GM12878 (cell line): Measurements from ENCODE around the gene RNF149. TPM values are rescaled to one million over a fixed set of nuclear protein-coding genes. Genes with fewer than 3 reads are reported as not detected.

Experiments used
- ATAC-seq: fragments of 200-7000 bp; cut with Tn5 transposase; 3 replicates; pipeline ENCODE4 v1.9.1; 2020; ENCODE audit warnings: mild to moderate bottlenecking, moderate library complexity
- BruUV-seq: library from RNA; stranded (reverse); fragments of 400-500 nt; replicated peaks from 2 replicates; lab custom pipeline; 2021; lab: Mats Ljungman, UMichigan
- CTCF ChIA-PET: fragments of 300-600 bp; sonication (Branson Sonifier 250); formaldehyde crosslinking; extraction: SDS; loops from one replicate; lab custom pipeline; 2021; ENCODE audit warnings: inconsistent platforms; lab: Yijun Ruan, JAX
- POLR2A ChIA-PET: fragments of 350-600 bp; formaldehyde crosslinking; extraction: SDS; loops from one replicate; lab custom pipeline; 2021; ENCODE audit warnings: inconsistent platforms; lab: Charles Lee
- RAD21 ChIA-PET: fragments of 300-600 bp; sonication (Branson Sonifier 250); formaldehyde crosslinking; loops from one replicate; lab custom pipeline; 2023; ENCODE audit warnings: antibody characterized with exemption; ENCODE audit not compliant: unreplicated experiment; lab: Charles Lee
- SMC1A ChIA-PET: fragments of 300-600 bp; sonication (Branson Sonifier 250); formaldehyde crosslinking; loops from one replicate; lab custom pipeline; 2023; ENCODE audit not compliant: unreplicated experiment, uncharacterized antibody; lab: Charles Lee
- DNase-seq: peaks from one replicate; pipeline ENCODE4 v3.0.0-alpha.2; 2011; ENCODE audit warnings: low read depth, low spot score
- FAIRE-seq: peaks from 3 replicates; lab custom pipeline; 2011; peaks lifted over from hg19 to GRCh38; lab: Jason Lieb, UNC
- H2AFZ ChIP-seq: 2 replicates; pipeline ENCODE4 v1.6.0; 2011; ENCODE audit warnings: low read depth, low read length, control low read depth; ENCODE audit not compliant: control insufficient read depth
- H3K27ac ChIP-seq: 2 replicates; pipeline ENCODE4 v1.5.1; 2011; ENCODE audit warnings: control low read depth; ENCODE audit not compliant: control insufficient read depth, insufficient read depth
- H3K27me3 ChIP-seq, 2 experiments: replicated peaks in 1 of 2; 2 replicates each; pipeline versions ENCODE4 v1.6.0 to v1.6.1; 2011; ENCODE audit warnings: low read length in 1 of 2; ENCODE audit not compliant: control insufficient read depth in 2 of 2, insufficient read depth in 2 of 2
- H3K36me3 ChIP-seq, 2 experiments: 2 replicates each; pipeline ENCODE4 v1.5.1; 2011; ENCODE audit warnings: low read length in 1 of 2; ENCODE audit not compliant: control insufficient read depth in 2 of 2, insufficient read depth in 2 of 2
- H3K4me1 ChIP-seq: 2 replicates; pipeline ENCODE4 v1.6.1; 2011; ENCODE audit warnings: mild to moderate bottlenecking, low read length, moderate library complexity, mixed read lengths; ENCODE audit not compliant: control insufficient read depth, insufficient read depth
- H3K4me2 ChIP-seq: 2 replicates; pipeline ENCODE4 v1.6.0; 2011; ENCODE audit warnings: control low read depth; ENCODE audit not compliant: control insufficient read depth, insufficient read depth
- H3K4me3 ChIP-seq: fragments of 200-600 bp; sonication (generic); 2 replicates; pipeline ENCODE4 v1.5.1; 2016
- H3K79me2 ChIP-seq: 2 replicates; pipeline ENCODE4 v1.6.0; 2011; ENCODE audit warnings: low read length; ENCODE audit not compliant: control insufficient read depth, insufficient read depth
- H3K9ac ChIP-seq: 2 replicates; pipeline ENCODE4 v1.8.0; 2011; ENCODE audit warnings: low read length, control low read depth, mixed read lengths; ENCODE audit not compliant: control insufficient read depth, insufficient read depth
- H3K9me3 ChIP-seq: replicated peaks from 3 replicates; pipeline ENCODE4 v1.5.1; 2011; ENCODE audit warnings: mild to moderate bottlenecking, low read length; ENCODE audit not compliant: control insufficient read depth, insufficient read depth
- H4K20me1 ChIP-seq: 2 replicates; pipeline ENCODE4 v1.6.0; 2011; ENCODE audit not compliant: control insufficient read depth, insufficient read depth
- CBX3 ChIP-seq: fragments of 200-600 bp; sonication (generic); IDR thresholded peaks from 2 replicates; pipeline ENCODE4 v1.6.1; 2016; ENCODE audit warnings: low read depth, borderline replicate concordance
- CHD1 ChIP-seq: IDR thresholded peaks from 2 replicates; pipeline ENCODE4 v1.6.1; 2012; ENCODE audit warnings: low read depth, low read length, improper control_type of control experiment
- DPF2 ChIP-seq: fragments of 450-650 bp; IDR thresholded peaks from 2 replicates; pipeline ENCODE4 v1.6.1; 2017; ENCODE audit warnings: mild to moderate bottlenecking
- ETV6 ChIP-seq, 2 experiments: fragments of 450-650 bp in 1 of 2; IDR thresholded peaks in 1 of 2; conservative IDR thresholded peaks in 1 of 2; 2 replicates each; pipeline ENCODE4 v1.6.1; 2014; ENCODE audit warnings: antibody characterized with exemption in 1 of 2, borderline replicate concordance in 1 of 2, low read depth in 1 of 2, mild to moderate bottlenecking in 1 of 2, moderate library complexity in 1 of 2
- GABPA ChIP-seq: IDR thresholded peaks from 2 replicates; pipeline ENCODE4 v1.6.1; 2014; ENCODE audit warnings: antibody characterized with exemption, low read depth, mild to moderate bottlenecking, inconsistent platforms
- JUNB ChIP-seq: IDR thresholded peaks from 2 replicates; pipeline ENCODE4 v1.6.1; 2016; ENCODE audit warnings: antibody characterized with exemption, mild to moderate bottlenecking
- NR2C2 ChIP-seq: IDR thresholded peaks from 2 replicates; pipeline ENCODE4 v1.6.1; 2011; ENCODE audit warnings: borderline replicate concordance, low read depth; ENCODE audit not compliant: control insufficient read depth, insufficient read length
- RBBP5 ChIP-seq: fragments of 200-600 bp; sonication (generic); conservative IDR thresholded peaks from 2 replicates; pipeline ENCODE4 v1.6.1; 2016
- RUNX3 ChIP-seq: IDR thresholded peaks from 2 replicates; pipeline ENCODE4 v1.6.1; 2012; ENCODE audit warnings: low read length, inconsistent platforms
- SMARCA5 ChIP-seq: fragments of 450-650 bp; IDR thresholded peaks from 2 replicates; pipeline ENCODE4 v1.6.1; 2017; ENCODE audit warnings: mild to moderate bottlenecking
- ZNF217 ChIP-seq: fragments of 450-650 bp; IDR thresholded peaks from 2 replicates; pipeline ENCODE4 v1.6.1; 2017; ENCODE audit warnings: antibody characterized with exemption, mild to moderate bottlenecking
- ZNF24 ChIP-seq: fragments of 450-650 bp; IDR thresholded peaks from 2 replicates; pipeline ENCODE4 v1.6.1; 2017; ENCODE audit warnings: antibody characterized with exemption, mild to moderate bottlenecking
- WGBS: methylation state at CpG from one replicate; pipeline ENCODE4 v1.1.6; 2016; ENCODE audit warnings: low lambda C conversion rate; ENCODE audit not compliant: insufficient replicate concordance, insufficient coverage; ENCODE audit errors: missing lambda C conversion rate; 5-methylcytosine and 5-hydroxymethylcytosine counted together
- in situ Hi-C: fragments of 300-500 bp; cut with MboI; formaldehyde crosslinking; loops from 9 replicates; pipeline ENCODE4 v1.14.3; 2018; ENCODE audit warnings: mixed read lengths
- intact Hi-C: fragments of 100-400 bp; cut with micrococcal nuclease; formaldehyde crosslinking; loops from one replicate; pipeline ENCODE4 v1.14.2; 2022; ENCODE audit not compliant: unreplicated experiment
- polyA plus RNA-seq, 11 experiments: library from polyadenylated mRNA; depleted of rRNA in 4 of 11; unstranded in 6 of 11; stranded (reverse) in 5 of 11; fragments of >200 nt; fragmentation: Nextera tagmentation in 4 of 11; fragmentation: Illumina TruSeq in 1 of 11; extraction: Ambion mirVana in 4 of 11; extraction: Trizol in 1 of 11; gene quantifications; 1 replicate in 1 of 11; 2 replicates in 10 of 11; pipeline versions ENCODE4 v1.2.1 to v1.2.3, GENCODE V29; 2011 to 2016; ENCODE audit warnings: inconsistent platforms in 2 of 11, missing spikeins in 2 of 11, low read depth in 1 of 11
- total RNA-seq, 4 experiments: library from RNA; depleted of rRNA in 3 of 4; stranded (reverse); fragments of >200 nt in 3 of 4; fragmentation: Illumina TruSeq in 1 of 4; extraction: Trizol in 1 of 4; gene quantifications; 2 replicates each; pipeline versions ENCODE4 v1.2.1 to v1.2.3, GENCODE V29; 2013 to 2021
- TF ChIP-seq, protein P1 (sequence below): fragments of 450-650 bp; IDR thresholded peaks from 2 replicates; pipeline ENCODE4 v1.6.1; 2017; ENCODE audit warnings: mild to moderate bottlenecking, low read depth, inconsistent platforms; ENCODE audit not compliant: poor library complexity, severe bottlenecking
- TF ChIP-seq, protein P2 (sequence below): fragments of 150-350 bp; IDR thresholded peaks from 2 replicates; pipeline ENCODE4 v1.6.1; 2014; ENCODE audit warnings: mild to moderate bottlenecking, low read depth, low read length
- TF ChIP-seq, protein P3 (sequence below): fragments of 450-650 bp; IDR thresholded peaks from 2 replicates; pipeline ENCODE4 v1.6.1; 2017; ENCODE audit warnings: antibody characterized with exemption, mild to moderate bottlenecking, moderate library complexity

The RNF149 gene
- total and polyA plus RNA-seq, 10 of the 15 experiments (the other 5 are each of a cell fraction or from before 2014, with no cell fraction given) = 5.2 to 38.4 (median 16.3) TPM

DNA sequence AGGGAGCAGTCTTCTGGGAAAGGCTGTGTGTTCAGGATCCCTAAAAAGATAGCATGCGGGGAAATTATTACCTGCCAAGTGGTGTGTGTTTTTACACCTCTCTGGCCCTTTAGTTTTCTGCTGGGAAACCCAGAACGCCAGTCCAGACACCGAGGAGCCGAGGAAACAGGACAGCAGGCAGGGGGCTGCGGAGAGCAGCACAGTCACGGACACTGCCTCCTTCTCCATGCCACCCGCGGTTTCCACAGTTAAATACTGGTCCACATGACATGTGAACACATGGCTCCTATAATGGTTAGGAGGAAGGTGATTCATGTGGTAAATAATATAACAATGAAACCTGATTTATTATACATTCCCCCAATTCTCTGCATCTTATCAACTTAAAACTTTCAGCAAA, 35.4 kb downstream of the RNF149 start (continued):
- TF ChIP-seq NR2C2 (no peak), RUNX3 (no peak), RBBP5 (no peak), ZNF24 (no peak)
- TF ChIP-seq, all 136 proteins: peak for 0

DNA sequence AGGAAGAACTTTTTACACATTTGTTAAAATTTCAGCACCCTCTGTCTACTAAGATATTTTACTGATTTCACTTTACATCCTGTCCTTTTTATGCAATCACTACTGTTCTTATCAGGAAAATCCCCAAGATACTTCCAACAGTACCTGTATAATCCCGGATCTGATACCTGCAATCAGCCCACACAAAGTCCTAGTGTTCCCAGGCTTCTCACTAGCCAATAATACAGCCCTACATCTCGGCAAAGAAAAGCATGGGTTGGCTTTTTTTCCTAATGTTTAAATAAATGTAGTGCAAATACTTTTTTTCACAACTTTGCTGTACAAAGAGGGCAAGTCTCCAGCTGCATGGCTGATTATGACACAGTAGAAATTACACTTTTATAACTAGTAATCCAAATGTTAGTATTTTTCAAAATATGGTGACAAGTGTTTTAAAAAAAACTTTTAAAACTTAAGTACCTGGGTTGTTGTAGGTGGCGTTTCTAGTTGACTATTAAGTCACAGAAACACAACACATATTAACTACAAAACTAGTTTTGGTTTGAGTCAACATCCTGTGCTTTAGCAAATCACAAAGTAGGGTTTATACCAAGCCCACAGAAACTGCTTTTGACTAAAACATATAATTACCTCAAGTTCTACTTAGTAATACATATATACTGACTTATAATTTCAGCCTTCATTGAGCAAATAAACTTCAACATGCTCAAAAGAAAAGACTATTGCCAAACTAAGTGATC, 36.3 kb downstream of the RNF149 start:
- no peak overlapping the region for H2AFZ ChIP-seq
- SMC1A ChIA-PET = interaction anchor here (0.7 to 2.4 kb wide), 9 partner anchors 9 to 237 kb away, joined by 3 to 9 read pairs (median 4); partner anchors contain the start of gene RNF149
- no peaks in the 10 kb centered on the region for H3K79me2 ChIP-seq
- H3K9me3 ChIP-seq = no peaks in the 10 kb centered on the region
- in situ Hi-C loops = no loop called here
- FAIRE-seq (peak; percentile 7), DNase-seq (peak; percentile 73), ATAC-seq (peak; percentile 93)
- H3K27ac ChIP-seq = peak overlapping the region; percentile 50; the same call in 1 of the 2 replicates
- H3K4me3 ChIP-seq = no peak overlapping the region
- H3K36me3 ChIP-seq = peaks cover 2 to 16% of the 10 kb centered on the region in 2 experiments
- peaks cover 13% of the 10 kb centered on the region for H3K4me1 ChIP-seq
- CTCF ChIA-PET = interaction anchor here (0.6 to 3.0 kb wide), 5 partner anchors 9 to 1568 kb away, joined by 4 to 8 read pairs (median 7); no protein-coding TSS in a partner anchor
- WGBS = 13% methylated on average over 3 of the region's 3 CpGs
- POLR2A ChIA-PET = interaction anchor here (0.7 to 2.3 kb wide), 3 partner anchors 8 to 734 kb away, joined by 5 to 6 read pairs (median 6); partner anchors contain the start of gene RNF149
- intact Hi-C loops = loop anchor here (5.0 kb wide), 1 partner anchor 35 kb away; the partner anchor contains the start of gene RNF149
- H3K4me2 ChIP-seq = peak overlapping the region; percentile 31
- BruUV-seq = no TSS peak
- H3K9ac ChIP-seq = no peak overlapping the region
- RAD21 ChIA-PET = interaction anchor here (1.3 kb wide), 1 partner anchor 36 kb away, joined by 4 read pairs; the partner anchor contains the start of gene RNF149
- no peaks in the 10 kb centered on the region for H3K27me3 ChIP-seq
- H4K20me1 ChIP-seq = no peaks in the 10 kb centered on the region
- TF ChIP-seq, protein P1, sequence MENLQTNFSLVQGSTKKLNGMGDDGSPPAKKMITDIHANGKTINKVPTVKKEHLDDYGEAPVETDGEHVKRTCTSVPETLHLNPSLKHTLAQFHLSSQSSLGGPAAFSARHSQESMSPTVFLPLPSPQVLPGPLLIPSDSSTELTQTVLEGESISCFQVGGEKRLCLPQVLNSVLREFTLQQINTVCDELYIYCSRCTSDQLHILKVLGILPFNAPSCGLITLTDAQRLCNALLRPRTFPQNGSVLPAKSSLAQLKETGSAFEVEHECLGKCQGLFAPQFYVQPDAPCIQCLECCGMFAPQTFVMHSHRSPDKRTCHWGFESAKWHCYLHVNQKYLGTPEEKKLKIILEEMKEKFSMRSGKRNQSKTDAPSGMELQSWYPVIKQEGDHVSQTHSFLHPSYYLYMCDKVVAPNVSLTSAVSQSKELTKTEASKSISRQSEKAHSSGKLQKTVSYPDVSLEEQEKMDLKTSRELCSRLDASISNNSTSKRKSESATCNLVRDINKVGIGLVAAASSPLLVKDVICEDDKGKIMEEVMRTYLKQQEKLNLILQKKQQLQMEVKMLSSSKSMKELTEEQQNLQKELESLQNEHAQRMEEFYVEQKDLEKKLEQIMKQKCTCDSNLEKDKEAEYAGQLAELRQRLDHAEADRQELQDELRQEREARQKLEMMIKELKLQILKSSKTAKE = peak; percentile 72
- TF ChIP-seq DPF2 (peak; percentile 86), SMARCA5 (peak; percentile 21; the same call in 1 of the 2 replicates), JUNB (peak; percentile 95), CHD1 (no peak), ZNF217 (peak; percentile 88), ETV6 (conservative IDR thresholded peaks at IDR 0.05 in 1 of 2, IDR thresholded peaks at IDR 0.05 in 1 of 2; ENCODE audit: borderline replicate concordance in 1 of 2, low read depth in 1 of 2) (peak in 1 of 2 experiments; percentile 25; a peak in 1 of 4 replicates), CBX3 (no peak), GABPA (peak; percentile 50; the same call in 1 of the 2 replicates)
- TF ChIP-seq, protein P2, sequence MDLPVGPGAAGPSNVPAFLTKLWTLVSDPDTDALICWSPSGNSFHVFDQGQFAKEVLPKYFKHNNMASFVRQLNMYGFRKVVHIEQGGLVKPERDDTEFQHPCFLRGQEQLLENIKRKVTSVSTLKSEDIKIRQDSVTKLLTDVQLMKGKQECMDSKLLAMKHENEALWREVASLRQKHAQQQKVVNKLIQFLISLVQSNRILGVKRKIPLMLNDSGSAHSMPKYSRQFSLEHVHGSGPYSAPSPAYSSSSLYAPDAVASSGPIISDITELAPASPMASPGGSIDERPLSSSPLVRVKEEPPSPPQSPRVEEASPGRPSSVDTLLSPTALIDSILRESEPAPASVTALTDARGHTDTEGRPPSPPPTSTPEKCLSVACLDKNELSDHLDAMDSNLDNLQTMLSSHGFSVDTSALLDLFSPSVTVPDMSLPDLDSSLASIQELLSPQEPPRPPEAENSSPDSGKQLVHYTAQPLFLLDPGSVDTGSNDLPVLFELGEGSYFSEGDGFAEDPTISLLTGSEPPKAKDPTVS = no peak
- TF ChIP-seq, protein P3, sequence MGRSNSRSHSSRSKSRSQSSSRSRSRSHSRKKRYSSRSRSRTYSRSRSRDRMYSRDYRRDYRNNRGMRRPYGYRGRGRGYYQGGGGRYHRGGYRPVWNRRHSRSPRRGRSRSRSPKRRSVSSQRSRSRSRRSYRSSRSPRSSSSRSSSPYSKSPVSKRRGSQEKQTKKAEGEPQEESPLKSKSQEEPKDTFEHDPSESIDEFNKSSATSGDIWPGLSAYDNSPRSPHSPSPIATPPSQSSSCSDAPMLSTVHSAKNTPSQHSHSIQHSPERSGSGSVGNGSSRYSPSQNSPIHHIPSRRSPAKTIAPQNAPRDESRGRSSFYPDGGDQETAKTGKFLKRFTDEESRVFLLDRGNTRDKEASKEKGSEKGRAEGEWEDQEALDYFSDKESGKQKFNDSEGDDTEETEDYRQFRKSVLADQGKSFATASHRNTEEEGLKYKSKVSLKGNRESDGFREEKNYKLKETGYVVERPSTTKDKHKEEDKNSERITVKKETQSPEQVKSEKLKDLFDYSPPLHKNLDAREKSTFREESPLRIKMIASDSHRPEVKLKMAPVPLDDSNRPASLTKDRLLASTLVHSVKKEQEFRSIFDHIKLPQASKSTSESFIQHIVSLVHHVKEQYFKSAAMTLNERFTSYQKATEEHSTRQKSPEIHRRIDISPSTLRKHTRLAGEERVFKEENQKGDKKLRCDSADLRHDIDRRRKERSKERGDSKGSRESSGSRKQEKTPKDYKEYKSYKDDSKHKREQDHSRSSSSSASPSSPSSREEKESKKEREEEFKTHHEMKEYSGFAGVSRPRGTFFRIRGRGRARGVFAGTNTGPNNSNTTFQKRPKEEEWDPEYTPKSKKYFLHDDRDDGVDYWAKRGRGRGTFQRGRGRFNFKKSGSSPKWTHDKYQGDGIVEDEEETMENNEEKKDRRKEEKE = no peak
